ENCODE results near the gene CCDC197.

CCDC197 gene

GRCh38 chr14:93962701-93963601 is 34.1 kb upstream of the CCDC197 start:
- TF ChIP-seq ZFX (IDR thresholded peaks at IDR 0.05; ENCODE audit: borderline replicate concordance): no peak
- TF ChIP-seq CTCF (IDR thresholded peaks at IDR 0.05): no peak
- no peak overlapping the region for H3K27ac ChIP-seq

- TF ChIP-seq ZFX (IDR thresholded peaks at IDR 0.05; ENCODE audit: borderline replicate concordance) (no peak), CTCF (IDR thresholded peaks at IDR 0.05) (no peak)
- H3K27ac ChIP-seq: no peak overlapping the region
Observed at GRCh38 chr14:93963692-93964091, 33.4 kb upstream of the CCDC197 start.

GRCh38 chr14:93964281-93964680 is 32.8 kb upstream of the CCDC197 start:
- no peak overlapping the region for H3K27ac ChIP-seq
- TF ChIP-seq ZFX (IDR thresholded peaks at IDR 0.05; ENCODE audit: borderline replicate concordance) (no peak), CTCF (IDR thresholded peaks at IDR 0.05) (no peak)

GRCh38 chr14:93964820-93965286 is 32.2 kb upstream of the CCDC197 start:
- TF ChIP-seq CTCF (IDR thresholded peaks at IDR 0.05) (no peak), ZFX (IDR thresholded peaks at IDR 0.05; ENCODE audit: borderline replicate concordance) (no peak)
- H3K27ac ChIP-seq: no peak overlapping the region

GRCh38 chr14:93965287-93965821 is 31.7 kb upstream of the CCDC197 start:
- TF ChIP-seq ZFX (IDR thresholded peaks at IDR 0.05; ENCODE audit: borderline replicate concordance): no peak
- TF ChIP-seq CTCF (IDR thresholded peaks at IDR 0.05): no peak
- no peak overlapping the region for H3K27ac ChIP-seq

GRCh38 chr14:93965946-93966474 is 31.1 kb upstream of the CCDC197 start:
- TF ChIP-seq CTCF (IDR thresholded peaks at IDR 0.05) (no peak), ZFX (IDR thresholded peaks at IDR 0.05; ENCODE audit: borderline replicate concordance) (no peak)
- no peak overlapping the region for H3K27ac ChIP-seq

All from 22Rv1 (cell line).